NCI-H345 treated with DMSO at 0.1 percent for 48 hours (cell line): ENCODE measurements around the gene AGGF1.
"Not testable (repeated sequence)": the region's sequence is repeated elsewhere in the genome, so short reads cannot be mapped to it uniquely, and the experiment has no call there.

ENCODE experiments used
- DNase-seq: peaks from one replicate; lab custom pipeline; 2025; ENCODE audit not compliant: unreplicated experiment; lab: John Stamatoyannopoulos, UW

Gene AGGF1

DNA sequence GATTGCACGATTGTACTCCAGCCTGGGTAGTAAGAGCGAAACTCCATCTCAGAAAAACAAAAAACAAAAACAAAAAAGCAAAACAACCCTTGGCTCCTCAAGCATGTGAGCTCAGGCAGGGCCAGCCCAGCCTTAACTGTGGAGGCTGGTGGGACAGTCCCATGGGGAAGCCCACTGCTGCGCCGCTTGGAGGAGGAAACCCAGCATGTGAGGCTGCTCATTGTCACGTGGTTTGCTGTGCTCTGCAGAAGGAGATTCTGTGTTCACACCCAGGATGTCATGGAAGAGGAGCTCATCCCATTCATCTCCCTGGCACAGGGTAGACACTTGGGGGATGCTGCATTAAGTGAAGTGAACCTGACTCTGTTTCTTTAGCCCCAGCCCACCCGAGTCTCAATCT, 52.9 kb downstream of the AGGF1 start:
- no peak for DNase-seq

DNA sequence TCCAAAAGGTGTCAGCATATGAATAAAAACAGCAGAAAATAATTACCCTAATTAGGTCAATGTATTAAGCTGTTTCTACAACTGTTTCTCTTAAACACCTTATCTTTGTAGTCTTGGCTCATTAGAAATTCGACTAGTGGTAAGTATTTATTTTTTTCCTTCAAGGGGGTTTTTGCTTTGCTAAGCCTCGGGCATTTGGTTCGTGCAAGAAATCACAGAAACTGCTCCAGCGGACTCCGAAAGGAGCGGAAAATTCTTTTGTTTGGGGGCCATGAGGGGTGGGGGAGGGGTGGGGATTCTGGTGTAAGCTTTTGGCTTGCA, 56.1 kb downstream of the AGGF1 start:
- no peak for DNase-seq

DNA sequence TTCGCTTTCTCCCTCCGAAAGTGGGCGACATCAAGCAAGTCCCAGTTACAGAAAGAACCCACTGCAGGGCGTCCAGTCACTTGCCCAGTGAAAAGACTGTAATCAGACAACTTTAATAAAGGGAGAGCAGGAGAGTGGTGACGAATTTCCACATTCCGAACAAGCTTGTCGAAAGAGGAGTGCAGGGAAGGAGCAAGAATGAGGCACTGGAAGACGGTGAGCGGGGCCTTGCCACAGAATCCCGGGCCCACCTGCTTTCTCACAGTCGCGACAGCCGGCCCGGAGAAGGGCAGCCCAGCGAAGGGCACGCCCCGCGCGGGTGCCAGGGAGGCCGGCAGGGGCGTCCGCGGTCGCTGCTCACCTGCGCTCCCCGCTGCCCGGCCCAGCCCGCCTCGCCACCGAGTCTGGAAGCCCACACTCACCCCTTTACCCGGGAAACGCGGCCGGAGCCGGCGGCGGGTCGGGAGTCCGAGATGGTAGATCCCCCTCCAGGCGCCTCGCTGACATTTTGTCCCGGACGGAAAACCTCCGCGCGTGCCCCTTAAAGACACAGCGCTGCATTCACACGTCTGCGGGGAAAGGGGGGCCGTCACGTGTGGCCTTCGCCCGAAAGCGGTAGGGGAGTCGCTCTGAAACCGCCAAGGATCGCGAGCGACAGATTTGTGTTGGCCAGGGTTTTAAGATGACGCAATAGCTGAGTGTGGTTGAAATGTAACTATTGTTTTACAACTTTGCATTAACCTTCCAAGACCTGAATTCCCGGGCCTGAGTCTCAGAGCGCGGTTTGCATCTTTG, 56.7 kb downstream of the AGGF1 start, which contains the start of gene ZBED3:
Gene ZBED3 (minus strand): TSS at position 597 of the 795 bp plus-strand sequence. CDS start 9,407 bp downstream, outside the sequence.
- DNase-seq, result peak; percentile 68

DNA sequence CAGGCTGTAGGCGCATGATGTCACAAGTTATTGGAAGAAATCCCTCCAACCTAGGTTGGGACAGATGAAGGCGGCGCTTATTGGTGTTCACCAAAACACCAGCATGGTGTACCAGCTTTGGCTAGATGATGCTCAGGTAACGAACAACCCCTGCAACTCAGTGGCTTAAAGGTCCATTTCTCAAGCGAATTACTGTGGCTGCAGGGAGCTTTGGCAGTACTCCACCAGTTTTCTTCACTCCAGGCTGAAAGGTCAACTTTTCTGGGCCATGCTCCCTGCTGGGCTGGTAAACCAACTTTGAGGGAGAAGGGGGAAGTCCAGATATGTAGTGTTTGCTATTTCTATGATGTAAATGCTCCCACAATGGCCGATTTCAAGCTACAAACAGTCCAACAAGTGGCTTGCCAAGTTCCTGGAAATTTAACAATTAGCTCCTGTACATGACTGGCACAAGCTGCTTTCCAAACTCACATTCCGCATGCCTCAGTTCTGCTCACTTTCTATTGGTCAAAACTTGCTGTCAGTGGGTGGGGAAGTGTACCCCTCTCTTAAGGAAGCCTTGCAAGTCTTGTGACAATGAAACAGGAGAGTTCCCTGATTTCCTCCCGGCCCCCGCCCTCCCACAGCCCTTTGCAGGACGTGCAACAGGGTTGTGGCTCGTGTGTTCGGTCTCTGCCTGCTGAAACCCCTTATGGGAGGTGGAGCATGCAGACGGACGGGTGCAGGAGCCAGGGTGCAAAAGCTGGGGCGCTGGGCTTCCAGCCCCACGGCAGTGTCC, 57.5 kb downstream of the AGGF1 start:
- no peak for DNase-seq

DNA sequence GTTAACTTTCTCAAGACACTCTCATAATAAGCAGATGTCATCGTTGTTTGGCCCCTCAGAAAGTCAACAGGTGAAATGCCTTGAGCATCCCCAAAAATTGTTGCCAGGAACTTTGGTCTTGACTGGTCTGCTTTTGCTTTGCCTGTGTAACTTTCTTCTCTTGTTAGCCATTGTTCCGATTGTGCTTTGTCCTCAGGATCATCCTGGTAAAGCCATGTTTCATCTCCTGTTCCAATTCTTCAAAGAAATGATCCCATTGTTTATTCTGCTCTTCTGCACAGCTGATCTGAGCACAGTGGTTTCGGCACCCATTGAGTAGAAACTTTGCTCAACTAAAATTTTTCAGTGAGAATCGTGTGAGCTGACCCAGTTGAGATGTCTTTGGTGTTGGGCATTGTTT, 65.0 kb downstream of the AGGF1 start:
- DNase-seq, result no peak

DNA sequence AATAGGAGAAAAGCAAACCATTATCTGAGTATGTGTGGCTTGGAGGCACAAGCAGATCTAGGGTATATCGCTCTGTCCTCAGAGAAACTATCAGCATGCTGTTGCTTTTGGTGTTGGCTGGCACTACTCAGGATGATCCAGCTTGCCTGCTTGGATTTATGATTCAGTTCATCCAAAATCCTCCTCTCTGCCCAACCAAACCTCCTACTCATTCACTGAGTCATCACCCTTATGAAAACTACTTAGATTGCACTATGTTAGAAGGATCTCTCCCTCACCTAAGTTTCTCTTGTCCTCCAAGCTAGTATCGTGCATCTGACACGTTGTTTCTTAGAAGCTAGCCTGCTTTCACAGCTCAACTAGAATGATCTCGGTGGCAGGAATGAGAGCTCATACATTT, 71.1 kb downstream of the AGGF1 start:
- no peak for DNase-seq

DNA sequence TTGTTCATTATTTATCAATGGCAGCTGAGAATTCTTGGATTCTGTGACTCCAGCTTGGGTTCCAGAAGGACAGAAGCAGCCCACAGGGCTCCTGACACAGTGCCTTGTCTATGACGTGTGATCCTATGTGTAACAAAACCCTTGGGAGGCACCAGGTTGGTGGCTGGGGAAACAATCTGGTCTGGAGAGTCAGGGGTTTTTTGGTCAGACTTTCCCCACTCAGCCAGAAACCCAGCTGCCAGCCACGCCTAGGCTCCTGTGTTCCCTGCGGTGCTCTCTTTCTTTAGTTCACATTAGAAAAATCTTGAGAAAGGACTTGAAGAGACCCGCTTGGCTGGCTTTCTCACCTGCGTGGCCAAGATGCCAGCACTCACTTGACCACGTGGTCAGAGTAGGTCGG, 72.3 kb downstream of the AGGF1 start:
- DNase-seq, result no peak

DNA sequence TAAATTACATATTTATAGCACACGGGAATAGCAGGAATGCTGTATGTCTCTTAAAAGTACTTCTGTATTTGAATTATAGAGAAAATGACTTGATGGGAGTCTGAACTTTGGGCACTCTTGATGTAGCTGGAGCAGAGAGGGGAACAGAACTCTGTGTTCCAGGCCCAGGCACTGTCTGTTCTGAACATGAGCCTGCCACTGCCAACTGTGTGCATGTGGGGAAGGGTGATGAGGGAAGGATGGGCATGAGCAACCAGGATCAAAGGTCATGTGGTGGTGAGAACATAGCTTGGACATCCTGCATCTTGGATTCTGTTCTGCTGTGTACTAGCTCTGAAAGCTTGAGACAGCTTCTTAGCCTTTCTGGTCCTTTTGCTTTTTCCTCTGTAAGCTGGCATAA, 73.3 kb downstream of the AGGF1 start:
- no peak for DNase-seq

DNA sequence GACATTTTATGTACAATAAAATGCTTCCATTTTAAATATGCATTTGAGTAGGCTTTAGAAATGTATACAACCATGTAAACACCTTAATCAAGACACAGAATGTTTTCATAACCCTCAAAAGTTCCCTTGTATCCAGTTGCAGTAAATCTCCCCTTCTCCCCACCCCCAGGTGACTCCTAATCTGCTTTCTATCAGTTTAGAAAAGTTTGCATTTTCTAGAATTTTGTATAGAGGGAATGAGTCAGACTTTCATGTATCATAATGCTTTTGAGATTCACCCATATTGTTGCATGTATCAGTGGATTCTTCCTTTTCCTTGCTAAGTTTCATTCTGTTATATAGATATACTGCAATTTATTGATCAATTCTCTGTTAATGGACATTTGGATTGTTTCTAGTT, 74.6 kb downstream of the AGGF1 start:
- no peak for DNase-seq

DNA sequence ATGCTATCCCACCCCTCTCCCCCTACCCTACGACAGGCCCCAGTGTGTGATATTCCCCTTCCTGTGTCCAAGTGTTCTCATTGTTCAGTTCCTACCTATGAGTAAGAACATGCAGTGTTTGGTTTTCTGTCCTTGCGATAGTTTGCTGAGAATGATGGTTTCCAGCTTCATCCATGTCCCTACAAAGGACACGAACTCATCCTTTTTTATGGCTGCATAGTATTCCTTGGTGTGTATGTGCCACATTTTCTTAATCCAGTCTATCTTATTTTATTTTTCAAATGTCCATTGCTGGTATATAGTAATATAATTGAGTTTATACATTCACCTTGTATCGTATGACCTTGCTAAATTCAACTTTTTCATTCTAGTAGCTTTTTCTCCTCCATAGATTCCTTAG, 76.8 kb downstream of the AGGF1 start:
- DNase-seq, result not testable (repeated sequence)
